Endothelial cell of umbilical vein (primary cell): Measurements from ENCODE around the gene HPDL. TPM values are rescaled to one million over a fixed set of nuclear protein-coding genes. Genes with fewer than 3 reads are reported as not detected.
A peak's percentile ranks its signal among the peaks of the same experiment; 100 is the strongest.

Source experiments
- BruUV-seq: library from RNA; stranded (reverse); fragments of 400-500 nt; replicated peaks from 2 replicates; lab custom pipeline; 2021; lab: Mats Ljungman, UMichigan
- CTCF ChIA-PET: fragments of 300-600, 350-600 bp; sonication (Branson Sonifier 250); formaldehyde crosslinking; loops from one replicate; lab custom pipeline; 2021; ENCODE audit warnings: antibody characterized with exemption, inconsistent platforms; lab: Charles Lee
- POLR2A ChIA-PET: fragments of 300-600, 350-600 bp; sonication (Branson Sonifier 250); formaldehyde crosslinking; loops from one replicate; lab custom pipeline; 2021; ENCODE audit warnings: antibody characterized with exemption, inconsistent platforms; lab: Charles Lee
- DNase-seq: peaks from one replicate; pipeline ENCODE4 v3.0.0-alpha.2; 2011; ENCODE audit warnings: low read depth, low spot score
- FAIRE-seq: peaks from 2 replicates; lab custom pipeline; 2011; peaks lifted over from hg19 to GRCh38; lab: Jason Lieb, UNC
- H2AFZ ChIP-seq: 2 replicates; pipeline ENCODE4 v1.6.0; 2012; ENCODE audit warnings: low read depth, low read length, control low read depth, inconsistent platforms
- H3K27ac ChIP-seq: 2 replicates; pipeline ENCODE4 v1.5.1; 2011; ENCODE audit warnings: low read depth, mild to moderate bottlenecking, control low read depth, low read length, moderate library complexity; ENCODE audit not compliant: insufficient read depth
- H3K27me3 ChIP-seq, 2 experiments: 2 replicates each; pipeline versions ENCODE4 v1.6.0 to v1.6.1; 2011; ENCODE audit warnings: low read length in 2 of 2, mixed read lengths in 1 of 2; ENCODE audit not compliant: control insufficient read depth in 2 of 2, insufficient read depth in 2 of 2
- H3K36me3 ChIP-seq, 2 experiments: 2 replicates in 1 of 2; 3 replicates in 1 of 2; pipeline ENCODE4 v1.5.1; 2011; ENCODE audit warnings: low read length in 2 of 2, mild to moderate bottlenecking in 1 of 2, moderate library complexity in 1 of 2; ENCODE audit not compliant: control insufficient read depth in 2 of 2, insufficient read depth in 2 of 2; ENCODE audit errors: extremely low read depth in 1 of 2
- H3K4me1 ChIP-seq: 3 replicates; pipeline ENCODE4 v1.5.1; 2011; ENCODE audit warnings: mild to moderate bottlenecking, low read length; ENCODE audit not compliant: control insufficient read depth, insufficient read depth; ENCODE audit errors: extremely low read depth
- H3K4me2 ChIP-seq: 2 replicates; pipeline ENCODE4 v1.6.1; 2011; ENCODE audit warnings: low read length, control low read depth, mixed read lengths; ENCODE audit not compliant: insufficient read depth
- H3K4me3 ChIP-seq, 3 experiments: fragments of 200-600 bp in 1 of 3; sonication (generic), shearing (Covaris generic) in 1 of 3; replicated peaks in 1 of 3; 2 replicates each; pipeline ENCODE4 v1.5.1; 2011 to 2016; ENCODE audit warnings: control low read depth in 3 of 3, low read length in 3 of 3, mild to moderate bottlenecking in 2 of 3, inconsistent platforms in 1 of 3, low read depth in 1 of 3, moderate library complexity in 1 of 3; ENCODE audit not compliant: insufficient read depth in 1 of 3
- H3K79me2 ChIP-seq: 2 replicates; pipeline ENCODE4 v1.6.0; 2012; ENCODE audit warnings: low read length, inconsistent platforms; ENCODE audit not compliant: control insufficient read depth, insufficient read depth
- H3K9ac ChIP-seq: replicated peaks from 2 replicates; pipeline ENCODE3; 2011; ENCODE audit warnings: low read length, control low read depth; ENCODE audit not compliant: insufficient read depth; ENCODE audit errors: extremely low read depth
- H3K9me1 ChIP-seq: replicated peaks from 3 replicates; pipeline ENCODE4 v1.6.0; 2011; ENCODE audit warnings: mild to moderate bottlenecking, low read length; ENCODE audit not compliant: control insufficient read depth, insufficient read depth; ENCODE audit errors: extremely low read depth
- H3K9me3 ChIP-seq: replicated peaks from 2 replicates; pipeline ENCODE4 v1.5.1; 2012; ENCODE audit warnings: low read length, inconsistent platforms; ENCODE audit not compliant: control insufficient read depth, insufficient read depth
- H4K20me1 ChIP-seq: replicated peaks from 2 replicates; pipeline ENCODE3; 2011; ENCODE audit warnings: mild to moderate bottlenecking, low read length; ENCODE audit not compliant: control insufficient read depth, insufficient read depth; ENCODE audit errors: extremely low read depth
- EZH2 ChIP-seq: IDR thresholded peaks from 2 replicates; pipeline ENCODE4 v1.6.1; 2012; ENCODE audit warnings: borderline replicate concordance, low read depth, mild to moderate bottlenecking, moderate library complexity, low read length, inconsistent platforms; ENCODE audit not compliant: severe bottlenecking
- FOS ChIP-seq: IDR thresholded peaks from 2 replicates; pipeline ENCODE4 v1.6.1; 2011; ENCODE audit warnings: mild to moderate bottlenecking, low read length, moderate library complexity, borderline replicate concordance; ENCODE audit not compliant: insufficient read depth
- GATA2 ChIP-seq: IDR thresholded peaks from 2 replicates; pipeline ENCODE4 v1.7.0; 2011; ENCODE audit warnings: low read depth, mild to moderate bottlenecking, moderate library complexity, mixed read lengths, low read length; ENCODE audit not compliant: insufficient read length, insufficient read depth
- JUN ChIP-seq: IDR thresholded peaks from 2 replicates; pipeline ENCODE4 v1.6.1; 2011; ENCODE audit warnings: borderline replicate concordance, low read depth; ENCODE audit not compliant: insufficient read length, insufficient read depth
- MYC ChIP-seq: IDR thresholded peaks from one replicate; pipeline ENCODE4 v1.6.1; 2011; ENCODE audit warnings: mild to moderate bottlenecking, low read depth, low read length
- POLR2A ChIP-seq: IDR thresholded peaks from 2 replicates; pipeline ENCODE4 v1.6.1; 2012; ENCODE audit warnings: low read depth, mild to moderate bottlenecking, control low read depth, low read length
- POLR2AphosphoS5 ChIP-seq: IDR thresholded peaks from 2 replicates; pipeline ENCODE4 v1.6.1; 2012; ENCODE audit warnings: low read depth, mild to moderate bottlenecking, control low read depth, low read length, moderate library complexity; ENCODE audit not compliant: insufficient read depth
- dilution Hi-C: fragments of 300-500 bp; cut with MboI; formaldehyde crosslinking; loops from one replicate; pipeline ENCODE4 v1.15.0; 2019; ENCODE audit warnings: low sequenced_read_pairs; ENCODE audit not compliant: extremely low pct_ligation_motif_present
- intact Hi-C: fragments of 100-400 bp; cut with micrococcal nuclease; formaldehyde crosslinking; loops from one replicate; pipeline ENCODE4 v1.10.0; 2022
- polyA plus RNA-seq, 4 experiments: library from polyadenylated mRNA; depleted of rRNA in 3 of 4; stranded (reverse) in 3 of 4; unstranded in 1 of 4; fragments of >200 nt; gene quantifications; 2 replicates each; pipeline versions ENCODE4 v1.2.1 to v1.2.3, GENCODE V29; 2011 to 2012; ENCODE audit warnings: missing spikeins in 1 of 4
- total RNA-seq: library from RNA; stranded (reverse); gene quantifications from 2 replicates; pipeline ENCODE4 v1.2.3, GENCODE V29; 2021
- TF ChIP-seq, protein P1 (sequence below), 2 donors: IDR thresholded peaks; 1 replicate in 1 of 2; 2 replicates in 1 of 2; pipeline ENCODE4 v1.5.1; 2011; ENCODE audit warnings: low read length in 2 of 2, mild to moderate bottlenecking in 2 of 2, moderate library complexity in 2 of 2, control low read depth in 1 of 2, inconsistent platforms in 1 of 2, low read depth in 1 of 2; ENCODE audit not compliant: insufficient read depth in 1 of 2; ENCODE audit errors: extremely low read depth in 1 of 2
- TF ChIP-seq, protein P2 (sequence below): IDR thresholded peaks from 2 replicates; pipeline ENCODE4 v1.6.1; 2011; ENCODE audit not compliant: insufficient read depth, insufficient read length

The HPDL gene
- total and polyA plus RNA-seq, 2 donors (not counting 3 experiments of a cell fraction or from before 2014, with no cell fraction given): 3.4 to 5.9 TPM

DNA sequence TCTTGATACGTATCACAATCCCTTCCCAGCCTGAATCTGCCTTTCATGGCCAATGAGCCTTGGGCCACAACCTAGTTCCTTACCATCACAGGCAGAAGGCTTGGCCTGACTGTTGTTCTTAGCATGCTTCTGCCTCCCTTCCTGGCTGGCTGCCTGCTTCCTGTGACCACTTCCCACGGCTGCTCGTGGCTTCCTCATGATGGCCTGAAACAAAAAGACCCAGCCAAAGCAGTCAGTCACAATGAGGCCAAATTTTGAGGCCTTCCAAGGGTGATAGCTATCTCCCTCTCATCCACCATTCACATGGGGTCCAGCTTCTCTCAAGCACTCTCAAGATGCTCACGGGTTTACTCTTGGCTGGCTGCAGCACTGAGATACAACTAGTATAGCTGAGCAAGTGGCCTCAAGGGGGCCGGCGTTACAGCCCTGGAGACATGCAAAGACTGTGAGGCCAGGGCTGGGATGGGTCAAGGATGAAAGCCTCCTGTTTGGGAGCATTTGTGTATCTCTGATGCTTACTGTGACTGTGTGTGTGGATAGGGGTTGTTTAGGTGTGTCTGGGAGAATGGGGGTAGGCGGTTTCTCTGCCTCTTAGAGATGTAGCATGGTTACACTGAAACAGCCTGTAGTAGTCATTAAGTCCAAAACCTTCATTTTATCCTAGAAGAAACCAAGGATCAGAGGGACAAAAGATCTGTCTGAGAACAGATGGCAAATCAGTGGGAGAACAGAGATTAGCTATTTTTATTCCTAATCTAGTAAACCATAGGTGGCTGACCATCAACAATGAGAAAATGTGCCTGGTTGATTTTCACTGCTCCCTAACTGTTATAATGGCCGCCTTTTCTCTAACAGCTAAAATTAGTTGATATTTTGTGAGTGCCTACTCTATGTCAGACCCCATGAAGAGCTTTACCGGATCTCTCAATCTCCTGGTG, 7.9 kb downstream of the HPDL start:
- BruUV-seq: no TSS peak
- FAIRE-seq (peak; percentile 83), DNase-seq (peak; percentile 61)
- Histone ChIP-seq H3K79me2 (no peaks in the 10 kb centered on the region), H3K27me3 (no peaks in the 10 kb centered on the region), H2AFZ (peak overlapping the region; percentile 57), H4K20me1 (no peaks in the 10 kb centered on the region), H3K9me1 (no peaks in the 10 kb centered on the region), H3K4me1 (peaks cover 10% of the 10 kb centered on the region), H3K9me3 (no peaks in the 10 kb centered on the region), H3K36me3 (no peaks in the 10 kb centered on the region), H3K4me3 (no peak overlapping the region), H3K27ac (peak overlapping the region; percentile 10), H3K9ac (no peak overlapping the region), H3K4me2 (no peak overlapping the region)
- intact Hi-C loops (no loop called here), dilution Hi-C loops (no loop called here)
- TF ChIP-seq MYC (no peak), GATA2 (no peak), EZH2 (no peak), FOS (no peak), JUN (no peak), POLR2A (no peak), POLR2AphosphoS5 (no peak)
- TF ChIP-seq, protein P1, sequence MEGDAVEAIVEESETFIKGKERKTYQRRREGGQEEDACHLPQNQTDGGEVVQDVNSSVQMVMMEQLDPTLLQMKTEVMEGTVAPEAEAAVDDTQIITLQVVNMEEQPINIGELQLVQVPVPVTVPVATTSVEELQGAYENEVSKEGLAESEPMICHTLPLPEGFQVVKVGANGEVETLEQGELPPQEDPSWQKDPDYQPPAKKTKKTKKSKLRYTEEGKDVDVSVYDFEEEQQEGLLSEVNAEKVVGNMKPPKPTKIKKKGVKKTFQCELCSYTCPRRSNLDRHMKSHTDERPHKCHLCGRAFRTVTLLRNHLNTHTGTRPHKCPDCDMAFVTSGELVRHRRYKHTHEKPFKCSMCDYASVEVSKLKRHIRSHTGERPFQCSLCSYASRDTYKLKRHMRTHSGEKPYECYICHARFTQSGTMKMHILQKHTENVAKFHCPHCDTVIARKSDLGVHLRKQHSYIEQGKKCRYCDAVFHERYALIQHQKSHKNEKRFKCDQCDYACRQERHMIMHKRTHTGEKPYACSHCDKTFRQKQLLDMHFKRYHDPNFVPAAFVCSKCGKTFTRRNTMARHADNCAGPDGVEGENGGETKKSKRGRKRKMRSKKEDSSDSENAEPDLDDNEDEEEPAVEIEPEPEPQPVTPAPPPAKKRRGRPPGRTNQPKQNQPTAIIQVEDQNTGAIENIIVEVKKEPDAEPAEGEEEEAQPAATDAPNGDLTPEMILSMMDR (IDR thresholded peaks at IDR 0.05; ENCODE audit: extremely low read depth in 1 of 2, insufficient read depth in 1 of 2, low read depth in 1 of 2, low read length in 2 of 2): peak in 1 of 2 donors; percentile 26
- TF ChIP-seq, protein P2, sequence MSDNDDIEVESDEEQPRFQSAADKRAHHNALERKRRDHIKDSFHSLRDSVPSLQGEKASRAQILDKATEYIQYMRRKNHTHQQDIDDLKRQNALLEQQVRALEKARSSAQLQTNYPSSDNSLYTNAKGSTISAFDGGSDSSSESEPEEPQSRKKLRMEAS: peak; percentile 43
- CTCF ChIA-PET: interaction anchor here (0.9 to 1.4 kb wide), 4 partner anchors 10 to 29 kb away, joined by 3 to 4 read pairs (median 3); no protein-coding TSS in a partner anchor
- POLR2A ChIA-PET: interaction anchor here (0.9 kb wide), 1 partner anchor 187 kb away, joined by 3 read pairs; the partner anchor contains the start of gene PRDX1
